Parathyroid adenoma (tissue), 2 donors: Measurements from ENCODE around the gene SCCPDH.

ENCODE experiments used
- H2AFZ ChIP-seq: fragments of 300-600 bp; sonication (generic); one replicate; pipeline ENCODE4 v1.7.0; 2017; ENCODE audit warnings: antibody characterized with exemption, mild to moderate bottlenecking
- H3K27ac ChIP-seq: fragments of 300-600 bp; sonication (generic); one replicate; pipeline ENCODE4 v1.7.0; 2017
- H3K27me3 ChIP-seq: fragments of 300-600 bp; sonication (generic); one replicate; pipeline ENCODE4 v1.7.0; 2017; ENCODE audit warnings: low read length; ENCODE audit not compliant: control insufficient read depth, insufficient read depth
- H3K36me3 ChIP-seq: fragments of 300-600 bp; sonication (generic); one replicate; pipeline ENCODE4 v1.7.0; 2017; ENCODE audit warnings: low read length; ENCODE audit not compliant: control insufficient read depth, insufficient read depth
- H3K4me1 ChIP-seq: fragments of 300-600 bp; sonication (generic); one replicate; pipeline ENCODE4 v1.7.0; 2017; ENCODE audit warnings: control low read depth
- H3K4me2 ChIP-seq: fragments of 300-600 bp; sonication (generic); one replicate; pipeline ENCODE4 v1.7.0; 2017; ENCODE audit warnings: low read length
- H3K4me3 ChIP-seq: fragments of 300-600 bp; sonication (generic); one replicate; pipeline ENCODE4 v1.7.0; 2017; ENCODE audit warnings: low read depth, low read length
- H3K79me2 ChIP-seq: fragments of 300-600 bp; sonication (generic); one replicate; pipeline ENCODE4 v1.7.0; 2017; ENCODE audit warnings: control low read depth
- H3K9ac ChIP-seq: fragments of 300-600 bp; sonication (generic); one replicate; pipeline ENCODE4 v1.7.0; 2017; ENCODE audit warnings: mild to moderate bottlenecking
- H3K9me3 ChIP-seq: fragments of 300-600 bp; sonication (generic); one replicate; pipeline ENCODE4 v1.7.0; 2017; ENCODE audit warnings: low read length; ENCODE audit not compliant: control insufficient read depth
- CTCF ChIP-seq: fragments of 300-600 bp; sonication (generic); IDR thresholded peaks from one replicate; pipeline ENCODE4 v1.7.0; 2017; ENCODE audit warnings: antibody characterized with exemption, mild to moderate bottlenecking
- donor health status: primary hyperparathyroidism.

The SCCPDH gene

GRCh38 chr1:246748006-246748405, 23.8 kb downstream of the SCCPDH start:
- Histone ChIP-seq H3K9me3 (no peaks in the 10 kb centered on the region), H3K36me3 (no peaks in the 10 kb centered on the region), H3K4me1 (no peaks in the 10 kb centered on the region), H3K27me3 (no peaks in the 10 kb centered on the region), H3K79me2 (no peaks in the 10 kb centered on the region), H3K9ac (no peak overlapping the region), H3K4me3 (no peak overlapping the region), H3K27ac (no peak overlapping the region), H3K4me2 (no peak overlapping the region), H2AFZ (no peak overlapping the region)
- no peak for TF ChIP-seq CTCF

GRCh38 chr1:246748867-246749266, 24.7 kb downstream of the SCCPDH start:
- no peaks in the 10 kb centered on the region for H3K27me3 ChIP-seq
- H3K36me3 ChIP-seq: no peaks in the 10 kb centered on the region
- no peak for TF ChIP-seq CTCF
- no peak overlapping the region for H3K27ac ChIP-seq
- H3K9me3 ChIP-seq: no peaks in the 10 kb centered on the region
- H3K79me2 ChIP-seq: no peaks in the 10 kb centered on the region
- no peak overlapping the region for H2AFZ ChIP-seq
- no peak overlapping the region for H3K4me3 ChIP-seq
- H3K9ac ChIP-seq: no peak overlapping the region
- no peak overlapping the region for H3K4me2 ChIP-seq
- H3K4me1 ChIP-seq: no peaks in the 10 kb centered on the region

- H3K36me3 ChIP-seq: no peaks in the 10 kb centered on the region
- H3K4me2 ChIP-seq: no peak overlapping the region
- no peak overlapping the region for H3K27ac ChIP-seq
- H2AFZ ChIP-seq: no peak overlapping the region
- no peak overlapping the region for H3K9ac ChIP-seq
- H3K4me1 ChIP-seq: no peaks in the 10 kb centered on the region
- no peaks in the 10 kb centered on the region for H3K27me3 ChIP-seq
- no peak for TF ChIP-seq CTCF
- H3K9me3 ChIP-seq: no peaks in the 10 kb centered on the region
- no peaks in the 10 kb centered on the region for H3K79me2 ChIP-seq
- no peak overlapping the region for H3K4me3 ChIP-seq
These were observed 26.5 kb downstream of the SCCPDH start for GRCh38 chr1:246750752-246751151.

GRCh38 chr1:246753670-246754535, 29.7 kb downstream of the SCCPDH start:
- H3K36me3 ChIP-seq: no peaks in the 10 kb centered on the region
- TF ChIP-seq CTCF: peak; percentile 54
- H3K4me1 ChIP-seq: no peaks in the 10 kb centered on the region
- no peak overlapping the region for H3K4me3 ChIP-seq
- H3K27me3 ChIP-seq: no peaks in the 10 kb centered on the region
- no peak overlapping the region for H2AFZ ChIP-seq
- no peaks in the 10 kb centered on the region for H3K9me3 ChIP-seq
- no peak overlapping the region for H3K27ac ChIP-seq
- H3K4me2 ChIP-seq: no peak overlapping the region
- no peak overlapping the region for H3K9ac ChIP-seq
- H3K79me2 ChIP-seq: no peaks in the 10 kb centered on the region

- Histone ChIP-seq H3K4me3 (no peak overlapping the region), H3K9me3 (no peaks in the 10 kb centered on the region), H3K27me3 (no peaks in the 10 kb centered on the region), H3K36me3 (no peaks in the 10 kb centered on the region), H3K9ac (no peak overlapping the region), H3K4me1 (no peaks in the 10 kb centered on the region), H3K79me2 (no peaks in the 10 kb centered on the region), H2AFZ (no peak overlapping the region), H3K27ac (no peak overlapping the region), H3K4me2 (no peak overlapping the region)
- TF ChIP-seq CTCF: no peak
These were observed 31.2 kb downstream of the SCCPDH start for GRCh38 chr1:246755419-246755818.
